Left ventricle myocardium superior (tissue), 1 donor: ENCODE data around the gene BOLA3. TPM values are rescaled to one million over a fixed set of nuclear protein-coding genes. Genes with fewer than 3 reads are reported as not detected.
"Not testable (repeated sequence)": the region's sequence is repeated elsewhere in the genome, so short reads cannot be mapped to it uniquely, and the experiment has no call there.

Experiments used
- ATAC-seq: fragments of 200-7000 bp; cut with Tn5 transposase; one replicate; pipeline ENCODE4 v1.9.1; 2020; ENCODE audit warnings: mild to moderate bottlenecking, moderate library complexity
- DNase-seq: peaks from one replicate; pipeline ENCODE4 v3.0.0-alpha.2; 2020
- intact Hi-C: fragments of 100-400 bp; cut with micrococcal nuclease; formaldehyde crosslinking; loops from one replicate; pipeline ENCODE4 v1.11.0; 2022
- total RNA-seq: library from RNA; stranded (reverse); fragmentation: NEBNext Ultra II Directional; extraction: Animal tissue kit (Norgen Biotek cat#: 25700); gene quantifications from one replicate; pipeline ENCODE4 v1.2.1, GENCODE V29; 2021
- donor health status: DM: no; HTN: yes; CAD: no; lungs with severe emphysema.

The BOLA3 gene
- total RNA-seq, 1 donor from 2014 or later, result 89.9 TPM

DNA sequence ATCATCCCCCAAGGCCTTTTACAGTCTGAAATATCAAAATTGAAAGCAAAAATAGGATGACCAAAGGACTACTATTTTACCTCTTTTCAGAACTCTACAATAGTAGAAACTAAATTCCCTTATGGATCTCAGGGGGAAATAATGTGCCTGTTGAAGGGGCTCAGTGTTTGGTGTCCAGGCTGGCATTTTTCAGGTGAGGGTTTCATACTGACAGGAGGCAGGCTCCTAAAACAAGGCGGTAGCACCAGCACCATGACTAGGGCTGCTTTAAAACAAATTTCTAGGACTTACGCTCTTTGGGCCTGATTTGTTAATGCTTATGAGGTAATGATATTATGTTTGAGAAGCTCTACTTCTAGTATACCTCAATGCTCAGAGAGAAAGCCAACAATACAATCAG lies 5.2 kb upstream of the BOLA3 start:
- DNase-seq (no peak), ATAC-seq (no peak)
- intact Hi-C loops, result no loop called here

DNA sequence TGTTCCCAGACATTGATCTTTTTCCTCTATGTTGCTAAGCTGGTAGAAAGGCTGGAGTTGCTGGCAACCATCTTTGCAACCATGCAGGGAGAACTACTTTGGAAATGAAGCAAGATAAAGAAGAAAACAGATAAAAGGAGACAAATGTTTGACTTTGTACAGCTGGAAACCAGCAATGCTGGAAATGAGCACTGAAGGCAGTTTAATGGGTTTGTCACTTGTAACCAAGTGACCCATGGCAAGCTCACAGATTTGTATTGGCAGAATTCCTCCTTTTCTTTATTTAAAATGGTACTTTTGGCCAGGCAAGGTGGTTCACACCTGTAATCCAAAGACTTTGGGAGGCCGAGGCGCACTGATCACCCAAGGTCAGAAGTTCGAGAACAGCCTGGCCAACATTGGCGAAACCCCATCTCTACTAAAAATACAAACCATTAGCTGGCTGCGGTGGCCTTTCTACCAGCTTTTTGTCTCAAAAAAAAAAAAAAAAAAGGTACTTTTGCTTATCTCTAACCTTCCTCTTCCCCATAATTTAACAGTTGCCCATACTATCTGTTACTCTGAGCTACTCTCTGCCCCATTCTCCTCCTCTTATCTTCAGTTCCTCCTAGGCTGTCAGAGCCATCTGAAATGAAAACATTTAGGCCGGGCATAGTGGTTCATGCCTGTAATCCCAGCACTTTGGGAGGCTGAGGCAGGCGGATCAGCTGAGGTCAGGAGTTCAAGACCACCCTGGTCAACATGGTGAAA lies 2.0 kb upstream of the BOLA3 start:
- ATAC-seq (no peak), DNase-seq (no peak)
- intact Hi-C loops, result no loop called here

DNA sequence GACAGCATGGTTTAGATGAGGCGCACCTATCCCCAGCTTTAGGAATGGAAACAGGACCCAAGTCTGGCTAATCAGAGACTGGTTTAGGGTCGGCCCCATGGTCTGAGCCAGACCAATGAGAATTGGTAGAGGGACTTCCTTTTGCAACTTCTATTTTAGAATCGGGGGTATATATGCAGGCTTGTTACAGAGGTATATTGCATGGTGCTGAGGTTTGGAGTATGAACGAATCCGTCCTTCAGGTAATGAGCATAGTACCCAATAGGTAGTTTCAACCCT lies 1.5 kb upstream of the BOLA3 start:
- intact Hi-C loops, result no loop called here
- ATAC-seq (no peak), DNase-seq (no peak)

DNA sequence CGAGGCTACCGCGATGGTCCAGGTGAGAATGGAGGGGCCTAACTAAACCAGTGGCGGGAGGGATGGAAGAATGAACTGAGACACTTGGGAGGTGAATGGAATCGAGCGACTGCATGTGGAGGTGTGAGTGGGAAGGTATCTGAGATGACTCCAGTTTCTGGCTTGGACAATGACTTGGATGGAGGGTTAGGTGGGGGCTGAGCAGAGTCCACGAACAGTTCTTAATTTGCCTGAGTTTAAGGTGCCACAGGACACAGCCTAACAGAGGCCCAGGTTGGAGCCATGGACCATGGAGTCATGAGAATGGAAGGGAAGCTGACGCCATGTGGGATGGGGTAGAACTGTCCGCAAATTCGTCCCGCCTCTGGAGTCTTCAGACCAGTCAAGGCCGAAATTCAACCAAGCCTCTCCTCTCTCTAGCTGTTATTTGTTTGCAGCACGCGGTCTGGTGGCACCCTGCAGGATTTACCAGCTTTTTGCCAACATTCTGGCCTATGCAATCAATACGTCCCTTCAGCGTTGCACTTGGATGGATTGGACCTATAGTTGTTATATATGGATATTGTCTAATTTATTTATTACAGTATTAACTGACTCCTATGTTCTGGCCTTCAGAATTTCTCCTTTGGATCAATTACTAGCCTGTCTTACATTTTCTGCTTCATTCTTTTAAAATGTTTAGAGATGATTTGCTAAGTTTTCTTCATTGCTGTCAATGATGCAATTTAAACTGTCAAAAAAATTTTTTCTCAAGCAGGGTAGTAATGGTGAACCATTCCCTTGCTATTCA lies 940 bp upstream of the BOLA3 start:
- ATAC-seq, result no peak
- intact Hi-C loops, result no loop called here

DNA sequence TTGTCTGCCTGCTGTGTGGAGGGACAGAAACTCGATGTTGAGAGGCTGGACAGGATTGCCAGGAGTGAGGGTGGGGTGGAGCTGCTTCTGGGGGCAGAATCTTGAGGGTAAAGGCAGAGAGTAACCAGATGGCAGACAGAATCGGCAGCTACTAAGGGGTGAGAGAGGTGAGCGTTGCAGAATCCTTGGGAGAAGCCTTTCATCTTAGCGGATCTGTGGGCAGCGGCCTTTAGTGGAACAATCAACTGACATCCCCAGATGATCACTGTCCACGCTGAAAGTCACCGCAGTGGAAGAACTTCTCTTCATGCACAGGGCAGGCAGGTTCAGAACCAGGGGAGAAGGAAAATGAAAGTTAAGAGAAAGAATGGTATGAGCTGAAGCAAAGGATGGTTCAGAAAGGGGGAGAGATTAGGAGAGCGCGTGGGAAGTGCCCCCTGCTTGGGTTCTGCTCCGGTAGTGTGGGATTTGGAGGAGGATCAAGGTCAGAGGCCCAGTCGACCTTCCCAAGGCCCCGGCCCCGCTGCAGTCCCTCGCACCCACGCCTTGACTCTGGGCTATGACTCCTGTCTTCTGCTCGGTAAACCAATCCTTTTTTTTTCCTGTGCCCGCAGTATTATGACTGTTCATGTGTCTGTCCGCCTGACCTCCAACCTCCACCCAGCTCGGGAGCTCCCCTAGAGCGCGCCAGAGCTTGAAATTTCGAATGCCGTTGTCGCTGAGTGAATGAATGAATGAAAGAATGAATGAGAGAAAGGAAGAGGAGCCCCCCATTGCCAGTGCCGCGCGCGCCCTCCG lies 584 bp downstream of the BOLA3 start:
- peak; percentile 20 for ATAC-seq
- intact Hi-C loops, result no loop called here
- no peak for DNase-seq

More for the DNA sequence above, 940 bp upstream of the BOLA3 start:
- no peak for DNase-seq

DNA sequence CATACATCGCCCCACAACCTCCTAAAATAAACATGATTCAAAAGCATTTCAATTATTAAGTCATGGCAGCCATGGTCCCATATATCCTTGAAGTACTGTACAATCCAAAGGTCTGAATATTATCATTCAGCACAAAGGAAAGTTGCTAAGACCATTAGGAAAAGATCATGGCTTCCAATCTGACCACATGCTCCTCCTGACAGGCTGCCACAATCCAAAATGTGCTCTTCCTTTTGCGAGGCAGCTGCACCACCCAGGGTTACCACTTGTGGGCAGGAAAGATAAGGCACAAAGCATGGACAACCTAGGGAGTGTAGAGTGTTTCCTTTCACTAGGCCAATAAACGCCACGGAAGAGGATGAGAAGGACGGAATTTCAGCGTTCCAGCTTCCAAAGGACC lies 5.4 kb downstream of the BOLA3 start:
- no peak for ATAC-seq
- intact Hi-C loops, result no loop called here

DNA sequence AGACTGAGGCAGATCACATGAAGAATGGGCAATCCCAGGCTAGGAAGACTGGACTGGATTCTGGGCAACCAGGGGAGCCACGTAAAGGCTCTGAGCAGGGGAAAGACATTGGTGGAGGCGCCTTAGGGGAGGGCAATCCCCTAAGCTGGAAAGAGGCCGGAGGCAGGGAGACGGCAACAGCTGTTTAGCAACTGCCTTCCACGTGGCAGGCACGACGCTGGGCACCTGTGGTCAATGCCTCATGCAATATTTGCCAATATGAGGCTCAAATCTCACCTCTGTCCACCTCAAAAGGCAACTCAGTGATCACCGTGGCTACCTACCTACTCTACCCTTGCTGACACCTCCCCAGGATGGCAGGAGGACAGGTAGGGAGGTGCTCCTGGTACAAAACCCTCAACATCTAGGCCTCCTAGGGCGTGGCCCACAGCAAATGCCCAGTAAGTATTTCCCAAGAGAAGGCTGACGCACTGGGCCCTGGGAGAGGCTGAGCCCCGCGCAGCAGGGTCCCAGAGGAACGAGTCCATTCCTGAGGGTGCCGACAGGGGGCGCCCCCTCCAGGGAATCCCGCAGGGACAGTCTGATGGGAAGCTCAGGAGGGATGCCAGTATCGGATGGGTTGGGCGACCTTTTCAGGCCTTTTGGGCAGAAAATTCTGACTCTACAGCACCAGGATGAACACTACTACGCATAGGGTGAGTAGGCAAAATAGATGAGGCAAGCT lies 8.9 kb downstream of the BOLA3 start:
- DNase-seq (no peak), ATAC-seq (no peak)
- intact Hi-C loops, result no loop called here

More for the DNA sequence above, 5.4 kb downstream of the BOLA3 start:
- no peak for DNase-seq

DNA sequence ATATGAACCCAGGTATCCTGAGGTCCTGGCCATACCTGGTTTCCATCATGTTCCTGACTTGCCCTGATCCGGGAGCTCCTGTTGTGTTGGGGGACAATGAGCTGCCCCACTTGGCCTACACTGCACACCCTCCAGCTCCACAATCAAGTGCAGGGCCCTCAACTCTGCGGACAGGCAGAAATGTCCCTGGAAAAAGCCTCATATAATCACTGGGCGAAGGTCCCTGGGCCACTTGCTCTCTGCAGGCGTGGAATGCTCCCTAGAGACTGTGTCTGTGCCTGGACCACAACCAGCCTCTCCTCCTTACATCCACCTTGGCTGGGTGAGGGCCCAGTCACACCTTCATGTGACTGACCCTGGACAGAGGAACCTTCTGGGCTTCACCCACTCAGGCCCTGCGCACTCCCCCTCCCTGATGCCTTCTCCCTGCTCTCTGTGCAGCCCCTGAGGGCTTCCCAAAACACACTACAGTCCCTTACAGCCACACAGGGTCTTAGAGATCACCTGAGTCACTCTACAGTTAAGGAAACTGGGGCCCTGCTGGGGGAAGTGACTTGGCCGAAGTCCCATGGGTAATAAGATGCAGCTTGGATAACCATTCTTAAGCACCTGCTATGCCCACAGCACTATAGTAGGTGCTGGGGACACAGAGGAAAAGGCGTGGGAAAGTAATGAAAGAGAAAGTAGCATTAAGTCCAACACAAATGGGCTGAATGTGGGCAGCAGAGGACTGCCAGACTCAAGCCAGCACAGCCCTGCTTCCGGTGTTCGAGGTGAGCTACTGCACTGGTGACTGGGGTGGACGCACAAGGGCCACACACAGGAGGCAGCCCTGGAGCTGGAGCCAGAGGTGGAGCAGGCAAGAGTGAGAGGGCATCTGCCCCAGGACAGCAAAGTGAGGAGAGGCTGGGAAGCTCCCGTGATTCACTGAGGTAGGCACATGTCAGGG lies 9.8 kb downstream of the BOLA3 start:
- no peak for ATAC-seq
- no peak for DNase-seq
- intact Hi-C loops, result no loop called here

DNA sequence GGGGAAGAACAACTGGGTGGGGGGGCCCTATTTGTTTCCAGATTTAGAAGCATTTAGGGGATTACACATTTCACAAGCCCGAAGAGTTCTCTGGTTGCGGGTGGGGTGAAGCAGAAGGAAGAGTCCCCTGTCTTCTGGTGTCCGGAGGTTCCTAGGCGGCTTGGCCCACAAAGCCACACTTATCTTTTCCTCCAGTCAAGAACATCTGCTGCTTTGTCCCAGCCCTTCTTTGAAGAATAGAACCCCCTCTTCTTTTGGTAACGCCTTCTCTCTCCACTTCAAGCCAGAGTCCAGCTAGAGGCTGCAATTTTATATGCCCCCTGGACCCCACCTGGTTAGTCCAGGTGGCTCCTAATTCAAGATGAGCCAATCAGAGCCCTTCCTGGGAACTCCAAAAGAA lies 15.8 kb downstream of the BOLA3 start:
- intact Hi-C loops, result no loop called here
- ATAC-seq (no peak), DNase-seq (no peak)

DNA sequence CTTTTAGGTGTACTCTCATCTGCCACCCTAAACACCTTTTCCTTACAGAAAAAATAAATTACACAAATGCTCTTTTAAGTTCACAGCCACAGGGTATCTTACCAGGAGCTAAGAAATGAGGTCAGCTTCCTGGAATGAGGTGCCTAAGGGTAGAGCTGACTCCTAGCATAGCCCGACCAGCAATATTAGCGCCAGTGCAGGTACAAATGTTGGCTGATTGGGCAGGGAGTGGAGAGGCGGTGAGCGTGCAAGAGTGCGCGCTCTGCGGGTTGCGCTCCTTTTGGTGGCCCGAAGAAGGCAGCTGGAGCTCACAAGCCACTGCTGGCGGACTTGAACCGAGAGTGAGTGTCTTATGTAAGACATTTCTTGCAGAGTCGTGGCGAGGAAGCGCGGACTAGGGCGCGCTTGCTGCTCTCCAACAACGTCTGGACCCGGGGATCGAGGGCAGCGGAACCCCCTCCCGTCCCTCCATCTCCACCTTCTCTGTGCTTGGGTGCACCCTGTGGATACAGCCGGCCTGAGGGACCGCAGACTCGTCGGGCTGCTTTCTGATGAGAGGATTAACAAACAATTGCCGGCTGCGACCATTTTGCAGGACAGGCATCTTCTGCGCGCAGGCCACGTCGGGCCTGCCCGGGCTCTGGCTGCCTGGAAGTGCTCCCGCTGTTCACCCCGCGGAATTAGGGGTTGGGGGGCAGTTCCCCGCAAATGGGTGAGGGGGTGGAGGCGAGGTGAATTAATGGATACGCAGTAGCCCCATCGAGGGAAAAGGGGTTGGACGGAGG lies 17.3 kb downstream of the BOLA3 start:
- DNase-seq (no peak), ATAC-seq (no peak)
- intact Hi-C loops, result no loop called here

DNA sequence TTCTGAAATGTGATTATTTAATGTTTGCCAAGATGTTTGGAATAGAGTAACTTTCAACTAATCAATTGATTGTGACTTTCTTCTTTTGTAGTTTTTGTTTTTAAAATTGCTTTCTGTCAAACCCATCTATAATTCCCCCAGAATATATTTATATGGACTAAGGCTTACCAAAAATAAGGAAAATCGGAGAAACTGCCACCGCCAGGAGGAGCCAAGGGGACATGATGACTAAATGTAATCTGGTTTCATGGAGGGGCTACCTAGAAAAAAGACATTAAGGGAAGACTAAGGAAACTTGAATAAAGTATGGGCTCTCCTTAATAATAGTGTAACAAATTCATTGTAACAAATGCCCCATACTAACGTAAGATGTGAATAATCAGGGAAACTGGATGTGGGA lies 19.5 kb downstream of the BOLA3 start:
- DNase-seq (no peak), ATAC-seq (no peak)
- intact Hi-C loops, result no loop called here

DNA sequence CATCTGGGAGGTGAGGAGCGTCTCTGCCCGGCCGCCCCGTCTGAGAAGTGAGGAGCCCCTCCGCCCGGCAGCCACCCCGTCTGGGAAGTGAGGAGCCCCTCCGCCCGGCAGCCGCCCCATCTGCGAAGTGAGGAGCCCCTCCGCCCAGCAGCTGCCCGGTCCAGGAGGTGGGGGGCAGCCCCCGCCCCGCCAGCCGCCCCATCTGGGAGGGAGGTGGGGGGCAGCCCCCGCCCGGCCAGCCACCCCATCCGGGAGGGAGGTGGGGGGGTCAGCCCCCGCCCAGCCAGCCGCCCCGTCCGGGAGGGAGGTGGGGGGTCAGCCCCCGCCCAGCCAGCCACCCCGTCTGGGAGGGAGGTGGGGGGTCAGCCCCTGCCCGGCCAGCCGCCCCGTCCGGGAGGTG lies 23.8 kb downstream of the BOLA3 start:
- ATAC-seq, intact Hi-C loops, DNase-seq: not testable (repeated sequence)

DNA sequence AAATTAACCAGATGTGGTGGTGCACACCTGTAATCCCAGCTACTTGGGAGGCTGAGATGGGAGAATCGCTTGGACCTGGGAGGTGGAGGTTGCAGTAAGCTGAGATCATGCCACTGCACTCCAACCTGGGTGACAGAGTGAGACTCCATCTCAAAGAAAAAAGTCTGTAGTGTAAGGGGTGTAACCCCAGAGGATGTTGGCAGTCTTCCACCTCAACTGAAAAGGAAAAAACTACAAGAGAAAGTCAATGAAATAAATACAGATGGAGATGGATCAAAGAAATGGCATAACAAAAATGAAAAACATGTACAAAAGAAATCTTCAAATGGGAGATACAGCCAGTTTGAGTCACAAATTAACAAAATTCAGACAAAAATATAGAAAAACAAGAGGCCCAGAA lies 25.9 kb downstream of the BOLA3 start:
- DNase-seq, ATAC-seq, intact Hi-C loops: not testable (repeated sequence)

DNA sequence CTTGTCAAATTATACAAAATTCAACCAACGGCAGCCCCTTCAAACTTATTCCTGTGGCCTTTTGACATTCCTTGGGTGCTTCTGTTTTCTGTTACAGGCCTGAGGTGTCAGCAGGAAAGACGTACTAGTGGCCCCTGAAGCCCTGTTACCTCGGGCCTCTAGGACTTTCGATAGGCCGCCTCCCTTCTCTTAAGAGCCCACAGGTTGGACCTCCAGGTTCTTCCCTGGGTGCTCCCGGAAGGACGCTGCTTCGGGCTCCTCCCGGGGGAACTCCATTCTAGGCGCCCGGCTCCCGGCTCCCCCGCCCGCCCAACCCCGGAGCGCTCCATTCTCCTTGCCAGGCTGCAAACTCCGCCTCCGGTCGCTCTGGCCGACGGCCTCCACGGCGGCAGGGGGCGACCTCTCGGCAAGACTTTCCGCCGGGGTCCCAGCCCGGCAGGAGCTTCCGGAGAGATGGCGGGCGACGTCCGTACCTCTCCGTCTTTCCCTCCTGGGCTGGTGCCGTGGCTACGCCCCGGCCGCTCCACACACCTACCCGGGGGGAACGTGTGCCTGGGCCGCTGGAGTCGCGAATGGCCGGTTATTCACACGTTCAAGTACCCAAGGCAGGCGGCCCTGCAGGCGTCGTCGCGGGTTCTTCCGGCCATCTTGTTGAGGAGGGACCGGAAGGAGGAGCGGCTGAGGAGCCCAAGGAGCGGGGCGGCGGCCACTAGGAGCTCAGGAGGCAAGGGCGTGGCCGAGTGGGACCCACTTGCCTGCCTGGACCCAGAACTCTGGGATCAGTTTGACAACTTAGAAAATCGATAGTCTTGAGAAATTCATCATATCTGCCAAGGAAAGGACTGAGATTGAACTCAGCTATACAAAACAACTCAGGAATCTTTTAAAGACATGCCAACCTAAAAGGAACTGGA lies 27.5 kb downstream of the BOLA3 start:
- peak; percentile 100 for ATAC-seq
- DNase-seq, result peak; percentile 88
- intact Hi-C loops, result no loop called here

DNA sequence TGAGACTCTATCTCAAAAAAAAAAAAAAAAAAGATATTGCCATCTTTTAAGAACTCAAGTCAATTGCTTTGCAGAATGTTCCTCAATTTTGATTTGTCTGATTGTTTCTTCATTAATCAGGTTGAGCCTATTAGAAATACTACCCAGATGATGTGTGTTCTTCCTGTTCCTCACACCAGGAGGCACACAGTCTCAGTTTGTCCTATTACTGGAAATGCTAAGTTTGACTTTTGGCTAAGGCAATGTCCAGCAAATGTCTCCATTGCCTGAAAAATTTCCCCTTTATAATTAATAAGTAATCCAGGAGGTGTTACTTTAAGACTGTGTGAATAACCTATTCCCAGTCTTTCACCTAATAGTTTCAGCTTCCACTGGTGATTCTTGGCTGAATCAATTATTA lies 28.4 kb downstream of the BOLA3 start:
- ATAC-seq (no peak), DNase-seq (no peak)

DNA sequence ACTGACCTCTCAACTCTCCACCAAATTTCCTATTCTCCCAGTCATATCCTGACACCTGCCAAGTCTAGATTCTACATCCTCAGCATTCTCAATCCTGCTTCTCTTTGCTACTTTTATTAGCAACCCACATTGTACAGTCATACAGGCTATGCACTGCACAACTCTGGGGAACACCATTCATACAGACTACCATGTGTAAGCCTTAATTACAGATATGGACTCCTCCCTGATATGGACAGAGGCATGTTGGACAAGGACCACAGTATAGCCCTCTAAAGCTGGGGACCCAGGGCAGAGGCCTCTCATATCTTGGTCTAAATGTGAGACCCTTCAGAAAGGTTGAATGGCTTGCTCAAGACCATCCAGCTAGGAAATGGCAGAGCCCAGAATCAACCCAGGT lies 36.3 kb downstream of the BOLA3 start:
- ATAC-seq (no peak), DNase-seq (no peak)
- intact Hi-C loops, result no loop called here

More for the DNA sequence above, 28.4 kb downstream of the BOLA3 start:
- intact Hi-C loops, result no loop called here

DNA sequence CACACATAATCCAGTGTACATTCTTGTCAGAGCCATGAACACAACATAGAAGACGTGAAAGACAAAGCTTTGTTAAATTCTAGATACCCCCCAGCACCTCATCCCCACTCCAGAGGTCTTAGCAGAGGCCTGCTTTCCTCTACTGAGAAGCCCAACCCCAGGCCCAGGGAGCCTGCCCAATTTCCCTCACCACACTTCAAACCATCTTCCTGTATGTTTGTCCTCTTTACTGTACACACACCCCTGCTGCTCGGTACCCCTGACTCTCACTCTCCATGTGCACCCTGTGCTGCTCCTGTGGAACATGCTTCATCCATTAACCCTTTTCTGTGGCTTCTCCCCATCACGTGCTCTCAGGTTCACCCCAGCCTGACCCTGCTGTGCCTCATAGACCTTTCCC lies 37.2 kb downstream of the BOLA3 start:
- no peak for ATAC-seq
- intact Hi-C loops, result no loop called here
- DNase-seq, result no peak
